Measurements from ENCODE around the gene MYG1.

- TF ChIP-seq POLR2AphosphoS5 (IDR thresholded peaks at IDR 0.05) (no peak), POLR2A (IDR thresholded peaks at IDR 0.05; ENCODE audit: low read depth) (no peak), CTCF (IDR thresholded peaks at IDR 0.05) (no peak), EP300 (IDR thresholded peaks at IDR 0.05) (no peak)
Measured at GRCh38 chr12:53333845-53334244, 34.4 kb downstream of the MYG1 start.
